Chondrocyte (in vitro differentiated cells): ENCODE results near the gene LNP1. TPM values are rescaled to one million over a fixed set of nuclear protein-coding genes. Genes with fewer than 3 reads are reported as not detected.

Experiments used
- total RNA-seq: library from RNA; stranded (reverse); gene quantifications from 3 replicates; pipeline ENCODE4 v1.2.1, GENCODE V29; 2021

LNP1 gene
- total RNA-seq, 1 donor from 2014 or later: 1.0 TPM

Other genes with a start within 250 kb of the LNP1 start
- gene TBC1D23, start 140.5 kb upstream of the LNP1 start, total RNA-seq: 43.5 to 47.2 TPM (median 46.6 TPM) in 3 replicates
- gene NIT2, start 66.8 kb upstream of the LNP1 start, total RNA-seq: 46.2 to 52.7 TPM (median 46.6 TPM) in 3 replicates
- 33.9 to 43.3 TPM (median 34.9 TPM) in 3 replicates for gene TOMM70, start 450 bp upstream of the LNP1 start, total RNA-seq
- 69.1 to 72.3 TPM (median 71.4 TPM) in 3 replicates for gene TMEM45A, start 91.1 kb downstream of the LNP1 start, total RNA-seq
- not detected in 3 replicates for gene ADGRG7, start 208.1 kb downstream of the LNP1 start, total RNA-seq